Thoracic aorta (tissue), 2 donors: ENCODE results near the gene ARHGEF19. TPM values are rescaled to one million over a fixed set of nuclear protein-coding genes. Genes with fewer than 3 reads are reported as not detected.

ENCODE experiments used
- ATAC-seq: fragments of 150-250 bp; one replicate; pipeline ENCODE4 v1.8.0; 2017; ENCODE audit warnings: low read depth; ENCODE audit not compliant: insufficient number of reproducible peaks, low FRiP score
- DNase-seq: peaks from one replicate; pipeline ENCODE4 v3.0.0-alpha.2; 2020; ENCODE audit warnings: low spot score
- H3K27ac ChIP-seq, 2 donors: fragments of 200-600 bp; sonication (generic); 1 replicate in 1 of 2; 2 replicates in 1 of 2; pipeline ENCODE4 v1.5.1; 2016; ENCODE audit warnings: mild to moderate bottlenecking in 2 of 2, moderate library complexity in 2 of 2
- H3K27me3 ChIP-seq: fragments of 200-600 bp; sonication (generic); replicated peaks from 2 replicates; pipeline ENCODE4 v1.6.0; 2016; ENCODE audit warnings: mild to moderate bottlenecking; ENCODE audit not compliant: insufficient read depth
- H3K36me3 ChIP-seq: fragments of 200-600 bp; sonication (generic); one replicate; pipeline ENCODE4 v1.5.1; 2016
- H3K4me1 ChIP-seq, 2 donors: fragments of 200-600 bp; sonication (generic); 1 replicate in 1 of 2; 2 replicates in 1 of 2; pipeline versions ENCODE4 v1.5.1 to v1.6.0; 2016; ENCODE audit warnings: low read depth in 2 of 2, mild to moderate bottlenecking in 1 of 2; ENCODE audit not compliant: control insufficient read depth in 1 of 2
- H3K4me3 ChIP-seq: fragments of 200-600 bp; sonication (generic); 2 replicates; pipeline ENCODE4 v1.5.1; 2016; ENCODE audit warnings: mild to moderate bottlenecking
- H3K9me3 ChIP-seq: fragments of 200-600 bp; sonication (generic); 2 replicates; pipeline ENCODE4 v1.5.1; 2016
- CTCF ChIP-seq: fragments of 200-600 bp; sonication (generic); IDR thresholded peaks from one replicate; pipeline ENCODE4 v1.5.1; 2019; ENCODE audit warnings: antibody characterized with exemption
- total RNA-seq, 2 donors: library from RNA; depleted of rRNA; stranded (reverse); fragments of >200 nt; gene quantifications; one replicate each; pipeline versions ENCODE4 v1.1.0 to v1.2.3, GENCODE V29; 2016

Gene ARHGEF19
- total RNA-seq, 2 donors from 2014 or later, result 8.1 to 8.5 TPM

- Histone ChIP-seq H3K27ac (peak overlapping the region; percentile 67 to 86), H3K27me3 (no peaks in the 10 kb centered on the region), H3K4me3 (peak overlapping the region; percentile 32), H3K9me3 (no peaks in the 10 kb centered on the region), H3K4me1 (peaks cover 20 to 41% of the 10 kb centered on the region in 2 donors), H3K36me3 (no peaks in the 10 kb centered on the region)
- ATAC-seq (peak; percentile 8), DNase-seq (peak; percentile 45)
- no peak for TF ChIP-seq CTCF
These were observed 36.6 kb downstream of the ARHGEF19 start for GRCh38 chr1:16175610-16176553.

- no peaks in the 10 kb centered on the region for H3K27me3 ChIP-seq
- H3K9me3 ChIP-seq, result no peaks in the 10 kb centered on the region
- no peak for ATAC-seq
- H3K36me3 ChIP-seq, result no peaks in the 10 kb centered on the region
- no peak for DNase-seq
- H3K27ac ChIP-seq, result peak overlapping the region in 1 of 2 donors; percentile 86
- H3K4me3 ChIP-seq, result no peak overlapping the region
- TF ChIP-seq CTCF, result no peak
- H3K4me1 ChIP-seq, result peaks cover 15 to 38% of the 10 kb centered on the region in 2 donors
These were observed 37.4 kb downstream of the ARHGEF19 start for GRCh38 chr1:16174886-16175598.

GRCh38 chr1:16174261-16174868 lies 38.1 kb downstream of the ARHGEF19 start:
- ATAC-seq (no peak), DNase-seq (no peak)
- TF ChIP-seq CTCF, result no peak
- Histone ChIP-seq H3K27me3 (no peaks in the 10 kb centered on the region), H3K9me3 (no peaks in the 10 kb centered on the region), H3K4me1 (peaks cover 15 to 38% of the 10 kb centered on the region in 2 donors), H3K27ac (no peak overlapping the region), H3K36me3 (no peaks in the 10 kb centered on the region), H3K4me3 (no peak overlapping the region)

GRCh38 chr1:16173447-16174260 lies 38.8 kb downstream of the ARHGEF19 start:
- ATAC-seq, result no peak
- no peak overlapping the region for H3K27ac ChIP-seq
- peaks cover 15 to 38% of the 10 kb centered on the region in 2 donors for H3K4me1 ChIP-seq
- no peaks in the 10 kb centered on the region for H3K27me3 ChIP-seq
- no peak for DNase-seq
- TF ChIP-seq CTCF, result no peak
- H3K9me3 ChIP-seq, result no peaks in the 10 kb centered on the region
- no peaks in the 10 kb centered on the region for H3K36me3 ChIP-seq
- H3K4me3 ChIP-seq, result no peak overlapping the region
